Measurements from ENCODE around the gene HBA2.
"Not testable (repeated sequence)": the region's sequence is repeated elsewhere in the genome, so short reads cannot be mapped to it uniquely, and the experiment has no call there.

The HBA2 gene

DNA sequence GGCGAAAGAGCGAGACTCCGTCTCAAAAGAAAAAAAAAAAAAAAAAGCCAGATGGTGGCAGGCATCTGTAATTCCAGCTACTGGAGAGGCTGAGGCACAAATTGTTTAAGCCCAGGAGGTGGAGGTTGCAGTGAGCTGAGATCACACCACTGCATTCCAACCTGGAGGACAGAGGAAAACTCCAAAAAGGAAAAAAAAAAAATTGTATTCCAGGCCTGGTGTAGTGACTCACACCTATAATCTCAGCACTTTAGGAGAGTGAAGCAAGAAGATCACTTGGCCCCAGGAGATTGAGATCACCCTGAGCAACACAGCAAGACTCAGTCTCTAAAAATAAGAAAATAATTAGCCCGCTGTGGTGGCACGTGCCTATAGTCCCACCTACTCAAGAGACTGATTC is 27.7 kb downstream of the HBA2 start:
- no peaks in the 10 kb centered on the region for H3K79me2 ChIP-seq (ENCODE audit: insufficient read depth, low read length)
- no peaks in the 10 kb centered on the region for H4K20me1 ChIP-seq (ENCODE audit: insufficient read depth, low read length, poor library complexity, severe bottlenecking)
- H3K9me2 ChIP-seq (replicated peaks; ENCODE audit: low read depth, low read length) = no peaks in the 10 kb centered on the region
- H2AFZ ChIP-seq (ENCODE audit: low read length) = no peak overlapping the region
- H3K9ac ChIP-seq (ENCODE audit: low read depth, low read length, poor library complexity, severe bottlenecking) = no peak overlapping the region
- no peak for TF ChIP-seq EZH2phosphoT487 (IDR thresholded peaks at IDR 0.05; ENCODE audit: borderline replicate concordance)
- TF ChIP-seq, protein P1, sequence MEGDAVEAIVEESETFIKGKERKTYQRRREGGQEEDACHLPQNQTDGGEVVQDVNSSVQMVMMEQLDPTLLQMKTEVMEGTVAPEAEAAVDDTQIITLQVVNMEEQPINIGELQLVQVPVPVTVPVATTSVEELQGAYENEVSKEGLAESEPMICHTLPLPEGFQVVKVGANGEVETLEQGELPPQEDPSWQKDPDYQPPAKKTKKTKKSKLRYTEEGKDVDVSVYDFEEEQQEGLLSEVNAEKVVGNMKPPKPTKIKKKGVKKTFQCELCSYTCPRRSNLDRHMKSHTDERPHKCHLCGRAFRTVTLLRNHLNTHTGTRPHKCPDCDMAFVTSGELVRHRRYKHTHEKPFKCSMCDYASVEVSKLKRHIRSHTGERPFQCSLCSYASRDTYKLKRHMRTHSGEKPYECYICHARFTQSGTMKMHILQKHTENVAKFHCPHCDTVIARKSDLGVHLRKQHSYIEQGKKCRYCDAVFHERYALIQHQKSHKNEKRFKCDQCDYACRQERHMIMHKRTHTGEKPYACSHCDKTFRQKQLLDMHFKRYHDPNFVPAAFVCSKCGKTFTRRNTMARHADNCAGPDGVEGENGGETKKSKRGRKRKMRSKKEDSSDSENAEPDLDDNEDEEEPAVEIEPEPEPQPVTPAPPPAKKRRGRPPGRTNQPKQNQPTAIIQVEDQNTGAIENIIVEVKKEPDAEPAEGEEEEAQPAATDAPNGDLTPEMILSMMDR (conservative IDR thresholded peaks at IDR 0.05; ENCODE audit: low read length) = no peak
- no peak overlapping the region for H3K4me3 ChIP-seq (ENCODE audit: low read length, poor library complexity, severe bottlenecking)
- no peak overlapping the region for H3K4me2 ChIP-seq (ENCODE audit: low read depth, low read length, poor library complexity, severe bottlenecking)
- no peaks in the 10 kb centered on the region for H3K4me1 ChIP-seq (ENCODE audit: insufficient read depth, low read length, poor library complexity, severe bottlenecking)
- H3K9me3 ChIP-seq (ENCODE audit: insufficient read depth, low read depth, low read length) = no peaks in the 10 kb centered on the region
- H3F3A ChIP-seq (ENCODE audit: low read depth) = no peaks in the 10 kb centered on the region
- H3K27me3 ChIP-seq (ENCODE audit: insufficient read depth, low read length, poor library complexity, severe bottlenecking) = no peaks in the 10 kb centered on the region
- peaks cover 36% of the 10 kb centered on the region; the same call in 1 of the 2 replicates for H3K36me3 ChIP-seq (ENCODE audit: insufficient read depth, low read length)

- H2AFZ ChIP-seq (ENCODE audit: low read length) = no peak overlapping the region
- H4K20me1 ChIP-seq (ENCODE audit: insufficient read depth, low read length, poor library complexity, severe bottlenecking) = no peaks in the 10 kb centered on the region
- no peaks in the 10 kb centered on the region for H3K9me3 ChIP-seq (ENCODE audit: insufficient read depth, low read depth, low read length)
- no peaks in the 10 kb centered on the region for H3K79me2 ChIP-seq (ENCODE audit: insufficient read depth, low read length)
- no peak overlapping the region for H3K4me3 ChIP-seq (ENCODE audit: low read length, poor library complexity, severe bottlenecking)
- no peaks in the 10 kb centered on the region for H3K9me2 ChIP-seq (replicated peaks; ENCODE audit: low read depth, low read length)
- no peaks in the 10 kb centered on the region for H3K27me3 ChIP-seq (ENCODE audit: insufficient read depth, low read length, poor library complexity, severe bottlenecking)
- H3K9ac ChIP-seq (ENCODE audit: low read depth, low read length, poor library complexity, severe bottlenecking) = no peak overlapping the region
- TF ChIP-seq, protein P1 (conservative IDR thresholded peaks at IDR 0.05; ENCODE audit: low read length) = no peak
- no peak for TF ChIP-seq EZH2phosphoT487 (IDR thresholded peaks at IDR 0.05; ENCODE audit: borderline replicate concordance)
- peaks cover 44% of the 10 kb centered on the region; the same call in 1 of the 2 replicates for H3K36me3 ChIP-seq (ENCODE audit: insufficient read depth, low read length)
- no peaks in the 10 kb centered on the region for H3K4me1 ChIP-seq (ENCODE audit: insufficient read depth, low read length, poor library complexity, severe bottlenecking)
- no peak overlapping the region for H3K4me2 ChIP-seq (ENCODE audit: low read depth, low read length, poor library complexity, severe bottlenecking)
- no peaks in the 10 kb centered on the region for H3F3A ChIP-seq (ENCODE audit: low read depth)
Observed at GRCh38 chr16:203246-203645, 30.6 kb downstream of the HBA2 start.

- H3K4me2 ChIP-seq (ENCODE audit: low read depth, low read length, poor library complexity, severe bottlenecking); H3K9me3 ChIP-seq (ENCODE audit: insufficient read depth, low read depth, low read length); H3K79me2 ChIP-seq (ENCODE audit: insufficient read depth, low read length); H3K27me3 ChIP-seq (ENCODE audit: insufficient read depth, low read length, poor library complexity, severe bottlenecking); H3K9me2 ChIP-seq (replicated peaks; ENCODE audit: low read depth, low read length); H3K9ac ChIP-seq (ENCODE audit: low read depth, low read length, poor library complexity, severe bottlenecking); H2AFZ ChIP-seq (ENCODE audit: low read length); H3K4me1 ChIP-seq (ENCODE audit: insufficient read depth, low read length, poor library complexity, severe bottlenecking); H3K4me3 ChIP-seq (ENCODE audit: low read length, poor library complexity, severe bottlenecking); H3F3A ChIP-seq (ENCODE audit: low read depth); H4K20me1 ChIP-seq (ENCODE audit: insufficient read depth, low read length, poor library complexity, severe bottlenecking): not testable (repeated sequence)
- peaks cover 41% of the 10 kb centered on the region; the same call in 1 of the 2 replicates for H3K36me3 ChIP-seq (ENCODE audit: insufficient read depth, low read length)
Observed at GRCh38 chr16:204046-204445, 31.4 kb downstream of the HBA2 start.

DNA sequence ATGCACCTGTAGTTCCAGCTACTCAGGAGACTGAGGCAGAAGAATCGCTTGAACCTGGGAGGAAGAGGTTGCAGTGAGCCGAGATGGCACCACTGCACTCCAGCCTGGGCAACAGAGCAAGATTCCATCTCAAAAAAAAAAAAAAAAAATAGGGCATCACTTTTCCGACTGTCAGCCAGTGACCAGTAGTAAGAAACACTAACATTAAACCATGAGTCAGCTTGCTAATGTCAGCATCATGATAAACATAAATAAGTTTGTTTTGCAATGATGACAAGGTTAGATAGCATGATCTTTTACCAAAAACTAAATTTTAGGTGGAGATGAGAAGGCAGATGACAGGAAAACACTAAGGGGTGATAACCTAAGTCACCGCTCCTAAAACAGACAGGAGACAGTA is 36.7 kb downstream of the HBA2 start:
- H3K36me3 ChIP-seq (ENCODE audit: insufficient read depth, low read length) = peaks cover 47% of the 10 kb centered on the region; the same call in 1 of the 2 replicates
- H3K4me3 ChIP-seq (ENCODE audit: low read length, poor library complexity, severe bottlenecking); H2AFZ ChIP-seq (ENCODE audit: low read length); H3K4me2 ChIP-seq (ENCODE audit: low read depth, low read length, poor library complexity, severe bottlenecking); H4K20me1 ChIP-seq (ENCODE audit: insufficient read depth, low read length, poor library complexity, severe bottlenecking); H3K9me3 ChIP-seq (ENCODE audit: insufficient read depth, low read depth, low read length); H3K9me2 ChIP-seq (replicated peaks; ENCODE audit: low read depth, low read length); H3F3A ChIP-seq (ENCODE audit: low read depth); H3K9ac ChIP-seq (ENCODE audit: low read depth, low read length, poor library complexity, severe bottlenecking); H3K79me2 ChIP-seq (ENCODE audit: insufficient read depth, low read length); H3K27me3 ChIP-seq (ENCODE audit: insufficient read depth, low read length, poor library complexity, severe bottlenecking); H3K4me1 ChIP-seq (ENCODE audit: insufficient read depth, low read length, poor library complexity, severe bottlenecking): not testable (repeated sequence)

DNA sequence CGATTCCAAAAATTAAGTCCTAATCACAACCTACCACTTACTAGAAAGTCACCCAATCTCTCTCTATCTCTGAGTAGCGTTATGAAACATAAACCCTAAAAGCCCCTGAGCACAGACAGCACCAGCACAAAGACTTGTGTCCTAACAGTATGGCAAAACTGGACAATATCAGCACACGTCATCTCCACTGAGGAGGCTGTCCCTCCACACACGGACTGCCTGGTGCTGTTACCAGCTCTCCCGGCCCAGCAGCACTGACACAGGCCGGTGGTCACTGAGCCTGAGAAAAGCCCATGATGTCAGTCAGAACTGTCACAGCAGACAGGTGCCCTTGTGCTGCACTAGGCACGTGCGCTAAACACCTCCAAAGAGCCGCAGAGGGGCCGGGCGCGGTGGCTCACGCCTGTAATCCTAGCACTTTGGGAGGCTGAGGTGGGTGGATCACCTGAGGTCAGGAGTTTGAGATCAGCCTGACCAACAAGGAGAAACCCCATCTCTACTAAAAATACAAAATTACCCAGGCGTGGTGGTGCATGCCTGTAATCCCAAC is 39.0 kb downstream of the HBA2 start:
- not testable (repeated sequence) for H3F3A ChIP-seq (ENCODE audit: low read depth); H3K4me1 ChIP-seq (ENCODE audit: insufficient read depth, low read length, poor library complexity, severe bottlenecking); H3K27me3 ChIP-seq (ENCODE audit: insufficient read depth, low read length, poor library complexity, severe bottlenecking); H3K4me3 ChIP-seq (ENCODE audit: low read length, poor library complexity, severe bottlenecking); H3K9me2 ChIP-seq (replicated peaks; ENCODE audit: low read depth, low read length); H2AFZ ChIP-seq (ENCODE audit: low read length); H3K4me2 ChIP-seq (ENCODE audit: low read depth, low read length, poor library complexity, severe bottlenecking); H4K20me1 ChIP-seq (ENCODE audit: insufficient read depth, low read length, poor library complexity, severe bottlenecking); H3K9ac ChIP-seq (ENCODE audit: low read depth, low read length, poor library complexity, severe bottlenecking); H3K9me3 ChIP-seq (ENCODE audit: insufficient read depth, low read depth, low read length)
- peaks cover 34% of the 10 kb centered on the region; the same call in 1 of the 2 replicates for H3K36me3 ChIP-seq (ENCODE audit: insufficient read depth, low read length)
- H3K79me2 ChIP-seq (ENCODE audit: insufficient read depth, low read length) = peaks cover 12% of the 10 kb centered on the region; the same call in 1 of the 2 replicates
